GM10266 (cell line): ENCODE data around the gene LCE1B.

Source experiments
- DNase-seq: peaks from one replicate; pipeline ENCODE4 v3.0.0; 2012; ENCODE audit errors: extremely low spot score
- CTCF ChIP-seq: IDR thresholded peaks from 2 replicates; pipeline ENCODE4 v1.5.1; 2012; ENCODE audit warnings: mild to moderate bottlenecking, low read depth; ENCODE audit not compliant: control insufficient read depth, insufficient read depth; ENCODE audit errors: missing control alignments

The LCE1B gene

GRCh38 chr1:152811671-152812070 lies at the start of gene LCE1B:
LCE1B (plus strand) TSS chr1:152811971; CDS start chr1:152812447, 476 bp downstream.
- no peak for TF ChIP-seq CTCF
- no peak for DNase-seq

- no peak for TF ChIP-seq CTCF
- no peak for DNase-seq
Measured at GRCh38 chr1:152768847-152769533, 42.8 kb upstream of the LCE1B start.

- TF ChIP-seq CTCF = no peak
- no peak for DNase-seq
Measured at GRCh38 chr1:152770411-152770810, 41.4 kb upstream of the LCE1B start.

GRCh38 chr1:152774875-152775274 lies 36.9 kb upstream of the LCE1B start, which contains the start of gene LCE1F:
LCE1F (plus strand) TSS chr1:152775140; CDS start chr1:152776372, 1,232 bp downstream.
- TF ChIP-seq CTCF = no peak
- DNase-seq = no peak

- DNase-seq = no peak
- no peak for TF ChIP-seq CTCF
Measured at GRCh38 chr1:152776361-152776760, 35.4 kb upstream of the LCE1B start.

- DNase-seq = peak; percentile 26
- peak; percentile 34 for TF ChIP-seq CTCF
Measured at GRCh38 chr1:152777510-152778137, 34.1 kb upstream of the LCE1B start.

- no peak for DNase-seq
- TF ChIP-seq CTCF = no peak
Measured at GRCh38 chr1:152783095-152783494, 28.7 kb upstream of the LCE1B start.
